GM12878 (cell line): ENCODE measurements around the gene NUP214. TPM values are rescaled to one million over a fixed set of nuclear protein-coding genes. Genes with fewer than 3 reads are reported as not detected.
A peak's percentile ranks its signal among the peaks of the same experiment; 100 is the strongest.

Source experiments
- ATAC-seq: fragments of 200-7000 bp; cut with Tn5 transposase; 3 replicates; pipeline ENCODE4 v1.9.1; 2020; ENCODE audit warnings: mild to moderate bottlenecking, moderate library complexity
- BruUV-seq: library from RNA; stranded (reverse); fragments of 400-500 nt; replicated peaks from 2 replicates; lab custom pipeline; 2021; lab: Mats Ljungman, UMichigan
- CTCF ChIA-PET: fragments of 300-600 bp; sonication (Branson Sonifier 250); formaldehyde crosslinking; extraction: SDS; loops from one replicate; lab custom pipeline; 2021; ENCODE audit warnings: inconsistent platforms; lab: Yijun Ruan, JAX
- POLR2A ChIA-PET: fragments of 350-600 bp; formaldehyde crosslinking; extraction: SDS; loops from one replicate; lab custom pipeline; 2021; ENCODE audit warnings: inconsistent platforms; lab: Charles Lee
- RAD21 ChIA-PET: fragments of 300-600 bp; sonication (Branson Sonifier 250); formaldehyde crosslinking; loops from one replicate; lab custom pipeline; 2023; ENCODE audit warnings: antibody characterized with exemption; ENCODE audit not compliant: unreplicated experiment; lab: Charles Lee
- SMC1A ChIA-PET: fragments of 300-600 bp; sonication (Branson Sonifier 250); formaldehyde crosslinking; loops from one replicate; lab custom pipeline; 2023; ENCODE audit not compliant: unreplicated experiment, uncharacterized antibody; lab: Charles Lee
- DNase-seq: peaks from one replicate; pipeline ENCODE4 v3.0.0-alpha.2; 2011; ENCODE audit warnings: low read depth, low spot score
- FAIRE-seq: peaks from 3 replicates; lab custom pipeline; 2011; peaks lifted over from hg19 to GRCh38; lab: Jason Lieb, UNC
- H2AFZ ChIP-seq: 2 replicates; pipeline ENCODE4 v1.6.0; 2011; ENCODE audit warnings: low read depth, low read length, control low read depth; ENCODE audit not compliant: control insufficient read depth
- H3K27ac ChIP-seq: 2 replicates; pipeline ENCODE4 v1.5.1; 2011; ENCODE audit warnings: control low read depth; ENCODE audit not compliant: control insufficient read depth, insufficient read depth
- H3K27me3 ChIP-seq, 2 experiments: replicated peaks in 1 of 2; 2 replicates each; pipeline versions ENCODE4 v1.6.0 to v1.6.1; 2011; ENCODE audit warnings: low read length in 1 of 2; ENCODE audit not compliant: control insufficient read depth in 2 of 2, insufficient read depth in 2 of 2
- H3K36me3 ChIP-seq, 2 experiments: 2 replicates each; pipeline ENCODE4 v1.5.1; 2011; ENCODE audit warnings: low read length in 1 of 2; ENCODE audit not compliant: control insufficient read depth in 2 of 2, insufficient read depth in 2 of 2
- H3K4me1 ChIP-seq: 2 replicates; pipeline ENCODE4 v1.6.1; 2011; ENCODE audit warnings: mild to moderate bottlenecking, low read length, moderate library complexity, mixed read lengths; ENCODE audit not compliant: control insufficient read depth, insufficient read depth
- H3K4me2 ChIP-seq: 2 replicates; pipeline ENCODE4 v1.6.0; 2011; ENCODE audit warnings: control low read depth; ENCODE audit not compliant: control insufficient read depth, insufficient read depth
- H3K4me3 ChIP-seq: fragments of 200-600 bp; sonication (generic); 2 replicates; pipeline ENCODE4 v1.5.1; 2016
- H3K79me2 ChIP-seq: 2 replicates; pipeline ENCODE4 v1.6.0; 2011; ENCODE audit warnings: low read length; ENCODE audit not compliant: control insufficient read depth, insufficient read depth
- H3K9ac ChIP-seq: 2 replicates; pipeline ENCODE4 v1.8.0; 2011; ENCODE audit warnings: low read length, control low read depth, mixed read lengths; ENCODE audit not compliant: control insufficient read depth, insufficient read depth
- H3K9me3 ChIP-seq: replicated peaks from 3 replicates; pipeline ENCODE4 v1.5.1; 2011; ENCODE audit warnings: mild to moderate bottlenecking, low read length; ENCODE audit not compliant: control insufficient read depth, insufficient read depth
- H4K20me1 ChIP-seq: 2 replicates; pipeline ENCODE4 v1.6.0; 2011; ENCODE audit not compliant: control insufficient read depth, insufficient read depth
- BCL11A ChIP-seq: IDR thresholded peaks from 2 replicates; pipeline ENCODE4 v1.6.1; 2011; ENCODE audit warnings: low read depth, low read length
- BCL3 ChIP-seq: IDR thresholded peaks from 2 replicates; pipeline ENCODE4 v1.6.1; 2011; ENCODE audit warnings: borderline replicate concordance, low read depth, mild to moderate bottlenecking, moderate library complexity, low read length; ENCODE audit not compliant: insufficient read depth, poor library complexity, severe bottlenecking
- CHD1 ChIP-seq: IDR thresholded peaks from 2 replicates; pipeline ENCODE4 v1.6.1; 2012; ENCODE audit warnings: low read depth, low read length, improper control_type of control experiment
- CREM ChIP-seq: IDR thresholded peaks from 2 replicates; pipeline ENCODE4 v1.6.1; 2014; ENCODE audit warnings: antibody characterized with exemption, low read depth
- DPF2 ChIP-seq: fragments of 450-650 bp; IDR thresholded peaks from 2 replicates; pipeline ENCODE4 v1.6.1; 2017; ENCODE audit warnings: mild to moderate bottlenecking
- FOXM1 ChIP-seq: IDR thresholded peaks from 2 replicates; pipeline ENCODE4 v1.6.1; 2012; ENCODE audit warnings: low read depth, mild to moderate bottlenecking, inconsistent platforms, low read length, moderate library complexity
- GABPA ChIP-seq: IDR thresholded peaks from 2 replicates; pipeline ENCODE4 v1.6.1; 2014; ENCODE audit warnings: antibody characterized with exemption, low read depth, mild to moderate bottlenecking, inconsistent platforms
- KAT2A ChIP-seq: conservative IDR thresholded peaks from 2 replicates; pipeline ENCODE4 v1.6.1; 2011; ENCODE audit warnings: low read depth, low read length; ENCODE audit not compliant: control insufficient read depth
- KLF5 ChIP-seq: fragments of 450-650 bp; IDR thresholded peaks from 2 replicates; pipeline ENCODE4 v1.6.1; 2014; ENCODE audit warnings: mild to moderate bottlenecking; ENCODE audit not compliant: partially characterized antibody
- MEF2B ChIP-seq: fragments of 450-650 bp; IDR thresholded peaks from 2 replicates; pipeline ENCODE4 v1.6.1; 2018; ENCODE audit warnings: mild to moderate bottlenecking, moderate library complexity; ENCODE audit not compliant: partially characterized antibody, poor library complexity, severe bottlenecking
- NFIC ChIP-seq: IDR thresholded peaks from 2 replicates; pipeline ENCODE4 v1.6.1; 2012; ENCODE audit warnings: low read depth, mild to moderate bottlenecking, inconsistent platforms, low read length, moderate library complexity
- NFXL1 ChIP-seq: fragments of 450-650 bp; IDR thresholded peaks from 2 replicates; pipeline ENCODE4 v1.6.1; 2017; ENCODE audit warnings: antibody characterized with exemption, mild to moderate bottlenecking, borderline replicate concordance
- PKNOX1 ChIP-seq: fragments of 450-650 bp; IDR thresholded peaks from 2 replicates; pipeline ENCODE4 v1.6.1; 2016; ENCODE audit warnings: mild to moderate bottlenecking
- RAD21 ChIP-seq: IDR thresholded peaks from 2 replicates; pipeline ENCODE4 v1.6.1; 2011; ENCODE audit warnings: mild to moderate bottlenecking, low read depth, low read length, moderate library complexity; ENCODE audit not compliant: insufficient read depth
- RUNX3 ChIP-seq: IDR thresholded peaks from 2 replicates; pipeline ENCODE4 v1.6.1; 2012; ENCODE audit warnings: low read length, inconsistent platforms
- SMC3 ChIP-seq: IDR thresholded peaks from 2 replicates; pipeline ENCODE4 v1.6.1; 2011; ENCODE audit warnings: low read length, improper control_type of control experiment, borderline replicate concordance
- STAT1 ChIP-seq: fragments of 450-650 bp; conservative IDR thresholded peaks from 2 replicates; pipeline ENCODE4 v1.6.1; 2014; ENCODE audit warnings: antibody characterized with exemption, mild to moderate bottlenecking
- TCF12 ChIP-seq: IDR thresholded peaks from 2 replicates; pipeline ENCODE4 v1.6.1; 2011; ENCODE audit warnings: low read depth, mild to moderate bottlenecking, low read length
- TCF3 ChIP-seq: IDR thresholded peaks from 2 replicates; pipeline ENCODE4 v1.6.1; 2012; ENCODE audit warnings: low read depth, mild to moderate bottlenecking, low read length, borderline replicate concordance; ENCODE audit not compliant: insufficient read depth
- ZNF24 ChIP-seq: fragments of 450-650 bp; IDR thresholded peaks from 2 replicates; pipeline ENCODE4 v1.6.1; 2017; ENCODE audit warnings: antibody characterized with exemption, mild to moderate bottlenecking
- ZNF274 ChIP-seq: IDR thresholded peaks from one replicate; pipeline ENCODE4 v1.8.0; 2011; ENCODE audit not compliant: insufficient read length, insufficient read depth
- ZNF384 ChIP-seq: IDR thresholded peaks from 2 replicates; pipeline ENCODE4 v1.6.1; 2012; ENCODE audit warnings: low read depth, mild to moderate bottlenecking, low read length, improper control_type of control experiment, borderline replicate concordance
- WGBS: methylation state at CpG from one replicate; pipeline ENCODE4 v1.1.6; 2016; ENCODE audit warnings: low lambda C conversion rate; ENCODE audit not compliant: insufficient replicate concordance, insufficient coverage; ENCODE audit errors: missing lambda C conversion rate; 5-methylcytosine and 5-hydroxymethylcytosine counted together
- in situ Hi-C: fragments of 300-500 bp; cut with MboI; formaldehyde crosslinking; loops from 9 replicates; pipeline ENCODE4 v1.14.3; 2018; ENCODE audit warnings: mixed read lengths
- intact Hi-C: fragments of 100-400 bp; cut with micrococcal nuclease; formaldehyde crosslinking; loops from one replicate; pipeline ENCODE4 v1.14.2; 2022; ENCODE audit not compliant: unreplicated experiment
- polyA plus RNA-seq, 11 experiments: library from polyadenylated mRNA; depleted of rRNA in 4 of 11; unstranded in 6 of 11; stranded (reverse) in 5 of 11; fragments of >200 nt; fragmentation: Nextera tagmentation in 4 of 11; fragmentation: Illumina TruSeq in 1 of 11; extraction: Ambion mirVana in 4 of 11; extraction: Trizol in 1 of 11; gene quantifications; 1 replicate in 1 of 11; 2 replicates in 10 of 11; pipeline versions ENCODE4 v1.2.1 to v1.2.3, GENCODE V29; 2011 to 2016; ENCODE audit warnings: inconsistent platforms in 2 of 11, missing spikeins in 2 of 11, low read depth in 1 of 11
- total RNA-seq, 4 experiments: library from RNA; depleted of rRNA in 3 of 4; stranded (reverse); fragments of >200 nt in 3 of 4; fragmentation: Illumina TruSeq in 1 of 4; extraction: Trizol in 1 of 4; gene quantifications; 2 replicates each; pipeline versions ENCODE4 v1.2.1 to v1.2.3, GENCODE V29; 2013 to 2021

Gene NUP214
- total and polyA plus RNA-seq, 10 of the 15 experiments (the other 5 are each of a cell fraction or from before 2014, with no cell fraction given): 11.7 to 53.8 (median 17.6) TPM

GRCh38 chr9:131174681-131175239 lies 49.4 kb downstream of the NUP214 start:
- Histone ChIP-seq H3K9me3 (no peaks in the 10 kb centered on the region), H2AFZ (no peak overlapping the region), H3K27me3 (no peaks in the 10 kb centered on the region), H3K4me3 (no peak overlapping the region), H3K4me2 (no peak overlapping the region), H3K9ac (no peak overlapping the region), H3K79me2 (no peaks in the 10 kb centered on the region; the same call in 1 of the 2 replicates), H4K20me1 (no peaks in the 10 kb centered on the region), H3K27ac (no peak overlapping the region), H3K36me3 (peaks cover 17 to 18% of the 10 kb centered on the region in 2 experiments), H3K4me1 (peaks cover 8% of the 10 kb centered on the region)
- ChIA-PET SMC1A (no interaction called here), RAD21 (no interaction called here), CTCF (no interaction called here), POLR2A (no interaction called here)
- FAIRE-seq (no peak), DNase-seq (no peak), ATAC-seq (no peak; the same call in 2 of the 3 replicates)
- WGBS: 100% methylated on average over 1 of the region's 1 CpG
- intact Hi-C loops (no loop called here), in situ Hi-C loops (loop anchor here (5.0 kb wide), 1 partner anchor 163 kb away; no protein-coding TSS in a partner anchor)
- no TSS peak for BruUV-seq
- TF ChIP-seq CREM (0 out of 2 replicates have a peak, but pooled peaks have one; percentile 27), FOXM1 (0 out of 2 replicates have a peak, but pooled peaks have one; percentile 19), GABPA (no peak), TCF3 (no peak), BCL3 (no peak), NFIC (peak; percentile 31; the same call in 1 of the 2 replicates), BCL11A (peak; percentile 71; the same call in 1 of the 2 replicates), TCF12 (peak; percentile 75), CHD1 (no peak), KLF5 (no peak), STAT1 (no peak), SMC3 (no peak), MEF2B (no peak), ZNF24 (no peak), KAT2A (no peak), PKNOX1 (no peak), ZNF274 (no peak), ZNF384 (no peak), NFXL1 (no peak), RAD21 (no peak), RUNX3 (peak; percentile 92), DPF2 (no peak)
